Naive thymus-derived CD4-positive, alpha-beta T cell (primary cell): Measurements from ENCODE around the gene ALPK1. TPM values are rescaled to one million over a fixed set of nuclear protein-coding genes. Genes with fewer than 3 reads are reported as not detected.
"Not testable (repeated sequence)": the region's sequence is repeated elsewhere in the genome, so short reads cannot be mapped to it uniquely, and the experiment has no call there.

Experiments
- ATAC-seq: fragments of 150-1000 bp; cut with Tn5 transposase; 2 replicates; pipeline ENCODE4 v1.10.0; 2021; ENCODE audit warnings: mild to moderate bottlenecking, moderate library complexity
- CTCF ChIA-PET: fragments of 350-600 bp; sonication (Branson Sonifier 250); formaldehyde crosslinking; loops from one replicate; lab custom pipeline; 2021; ENCODE audit warnings: antibody characterized with exemption; lab: Charles Lee
- POLR2A ChIA-PET: fragments of 350-600 bp; sonication (Branson Sonifier 250); formaldehyde crosslinking; loops from one replicate; lab custom pipeline; 2021; ENCODE audit warnings: antibody characterized with exemption, inconsistent platforms; lab: Charles Lee
- DNase-seq, 9 donors: peaks; one replicate each; pipeline versions ENCODE4 v3.0.0 to v3.0.0-alpha.2; 2020 to 2022; ENCODE audit warnings: mixed read lengths in 1 of 9
- H3K27ac ChIP-seq: one replicate; pipeline ENCODE4 v1.7.0; 2013; ENCODE audit warnings: mild to moderate bottlenecking, low read depth, low read length, moderate library complexity
- H3K27me3 ChIP-seq, 2 donors: one replicate each; pipeline ENCODE4 v1.7.0; 2013; ENCODE audit warnings: low read length in 2 of 2, mild to moderate bottlenecking in 2 of 2, moderate library complexity in 2 of 2; ENCODE audit not compliant: control insufficient read depth in 2 of 2, insufficient read depth in 2 of 2
- H3K36me3 ChIP-seq, 3 experiments: 1 replicate in 2 of 3; 2 replicates in 1 of 3; pipeline ENCODE4 v1.7.0; 2013; ENCODE audit warnings: low read length in 3 of 3, mild to moderate bottlenecking in 3 of 3, moderate library complexity in 1 of 3; ENCODE audit not compliant: insufficient read depth in 3 of 3, control insufficient read depth in 2 of 3
- H3K4me1 ChIP-seq, 2 donors: one replicate each; pipeline ENCODE4 v1.7.0; 2013; ENCODE audit warnings: low read length in 2 of 2, mild to moderate bottlenecking in 2 of 2, moderate library complexity in 1 of 2; ENCODE audit not compliant: control insufficient read depth in 2 of 2, insufficient read depth in 2 of 2
- H3K4me3 ChIP-seq: 2 replicates; pipeline ENCODE4 v1.7.0; 2013; ENCODE audit warnings: mild to moderate bottlenecking, low read length
- H3K9me3 ChIP-seq, 3 experiments: 1 replicate in 2 of 3; 2 replicates in 1 of 3; pipeline ENCODE4 v1.7.0; 2013; ENCODE audit warnings: low read length in 3 of 3; ENCODE audit not compliant: control insufficient read depth in 2 of 3
- H3K27ac Mint-ChIP-seq, 9 donors: one replicate each; pipeline ENCODE4 v1.8.0; 2020 to 2022; ENCODE audit warnings: mixed read lengths in 9 of 9, mild to moderate bottlenecking in 8 of 9, moderate library complexity in 5 of 9, inconsistent platforms in 2 of 9
- H3K27me3 Mint-ChIP-seq, 5 donors: one replicate each; pipeline ENCODE4 v1.8.0; 2021 to 2022; ENCODE audit warnings: mixed read lengths in 5 of 5, mild to moderate bottlenecking in 1 of 5
- H3K36me3 Mint-ChIP-seq, 5 donors: one replicate each; pipeline ENCODE4 v1.8.0; 2020 to 2022; ENCODE audit warnings: mixed read lengths in 5 of 5, mild to moderate bottlenecking in 3 of 5, inconsistent platforms in 1 of 5
- H3K4me1 Mint-ChIP-seq, 7 donors: one replicate each; pipeline ENCODE4 v1.8.0; 2020 to 2022; ENCODE audit warnings: mixed read lengths in 7 of 7, mild to moderate bottlenecking in 3 of 7, inconsistent platforms in 1 of 7
- H3K4me3 Mint-ChIP-seq, 10 donors: one replicate each; pipeline ENCODE4 v1.8.0; 2020 to 2022; ENCODE audit warnings: mild to moderate bottlenecking in 10 of 10, mixed read lengths in 10 of 10, moderate library complexity in 6 of 10, inconsistent platforms in 2 of 10
- H3K9me3 Mint-ChIP-seq, 11 donors: one replicate each; pipeline ENCODE4 v1.8.0; 2020 to 2022; ENCODE audit warnings: mixed read lengths in 11 of 11, mild to moderate bottlenecking in 4 of 11, inconsistent platforms in 1 of 11, moderate library complexity in 1 of 11
- intact Hi-C, 2 donors: fragments of 100-400 bp; cut with micrococcal nuclease; formaldehyde crosslinking; loops; one replicate each; pipeline ENCODE4 v1.15.1; 2023
- polyA plus RNA-seq, 2 donors: library from polyadenylated mRNA; unstranded; fragments of 300-500 nt; fragmentation: Illumina TruSeq; gene quantifications; one replicate each; pipeline ENCODE4 v1.2.3, GENCODE V29; 2021
- total RNA-seq, 6 experiments: library from RNA in 5 of 6; stranded (reverse) in 5 of 6; gene quantifications; 1 replicate in 5 of 6; 2 replicates in 1 of 6; pipeline ENCODE4 v1.2.3 and lab custom pipeline; 2021 to 2026

ALPK1 gene
- total and polyA plus RNA-seq, 7 experiments from 2014 or later, result 5.0 to 35.0 (median 18.8) TPM

DNA sequence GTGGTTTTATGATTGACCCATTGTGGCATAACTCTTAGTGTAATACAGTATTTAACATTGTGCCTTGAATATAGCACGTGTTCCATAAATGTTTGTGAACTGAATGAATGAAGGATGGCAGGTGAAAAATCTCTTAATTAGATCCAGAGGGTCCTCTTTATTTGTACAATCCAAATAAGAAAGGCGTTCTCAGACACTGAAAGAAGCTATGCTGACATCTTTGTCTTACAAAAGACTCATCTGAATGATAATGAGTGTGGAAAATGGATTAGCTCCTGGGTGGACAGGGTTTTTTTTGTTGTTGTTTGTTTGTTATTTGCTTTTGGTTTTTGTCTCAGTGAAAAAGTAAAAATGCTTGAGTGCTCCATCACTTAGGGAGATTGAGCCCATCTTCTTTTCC, 156.2 kb downstream of the ALPK1 start:
- H3K4me1 Mint-ChIP-seq, result no peaks in the 10 kb centered on the region
- H3K27me3 ChIP-seq, result no peaks in the 10 kb centered on the region
- peaks cover 0 to 17% (median 5%) of the 10 kb centered on the region in 5 donors for H3K27me3 Mint-ChIP-seq
- intact Hi-C loops, result no loop called here
- no peak overlapping the region for H3K4me3 ChIP-seq
- POLR2A ChIA-PET, result no interaction called here
- DNase-seq, result no peak
- H3K36me3 Mint-ChIP-seq, result peaks cover 0 to 9% (median 4%) of the 10 kb centered on the region in 5 donors
- no peak overlapping the region for H3K27ac ChIP-seq
- H3K4me1 ChIP-seq, result no peaks in the 10 kb centered on the region
- H3K36me3 ChIP-seq, result no peaks in the 10 kb centered on the region
- H3K4me3 Mint-ChIP-seq, result no peak overlapping the region
- no peak for ATAC-seq
- CTCF ChIA-PET, result no interaction called here
- peaks cover 0 to 3% (median 0%) of the 10 kb centered on the region in 3 experiments for H3K9me3 ChIP-seq
- no peak overlapping the region for H3K27ac Mint-ChIP-seq
- H3K9me3 Mint-ChIP-seq, result peaks cover 0 to 28% (median 9%) of the 10 kb centered on the region in 11 donors

DNA sequence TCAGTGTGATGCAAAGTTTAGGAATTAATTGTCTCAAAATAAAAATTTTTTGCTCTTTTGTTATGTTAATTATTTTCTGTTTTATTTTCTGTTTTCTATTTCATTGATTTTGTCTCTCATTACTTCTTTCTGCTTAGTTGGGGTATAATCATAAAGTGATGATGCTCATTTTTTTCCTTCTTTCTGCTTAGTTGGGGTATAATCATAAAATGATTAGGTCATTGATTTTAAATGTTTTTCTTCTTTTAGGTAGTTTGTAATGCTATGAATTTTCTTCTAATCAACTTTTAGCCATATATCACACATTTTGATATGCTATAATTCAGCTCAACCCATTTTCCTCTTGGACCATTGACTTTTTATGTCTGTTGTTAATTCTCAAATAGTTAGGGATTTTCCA, 175.1 kb downstream of the ALPK1 start:
- H3K9me3 ChIP-seq, result no peaks in the 10 kb centered on the region
- Mint-ChIP-seq H3K4me3 (no peak overlapping the region), H3K36me3 (no peaks in the 10 kb centered on the region), H3K27me3 (peaks cover 8 to 15% (median 12%) of the 10 kb centered on the region in 5 donors), H3K9me3 (peaks cover 0 to 5% (median 2%) of the 10 kb centered on the region in 11 donors), H3K4me1 (no peaks in the 10 kb centered on the region), H3K27ac (no peak overlapping the region)
- H3K36me3 ChIP-seq, result no peaks in the 10 kb centered on the region
- peaks cover 0 to 4% of the 10 kb centered on the region in 2 donors for H3K27me3 ChIP-seq
- DNase-seq, result no peak
- POLR2A ChIA-PET, result no interaction called here
- no peaks in the 10 kb centered on the region for H3K4me1 ChIP-seq
- CTCF ChIA-PET, result no interaction called here
- H3K4me3 ChIP-seq, result no peak overlapping the region
- H3K27ac ChIP-seq, result no peak overlapping the region
- ATAC-seq, result no peak
- intact Hi-C loops, result no loop called here

- peaks cover 8 to 21% (median 15%) of the 10 kb centered on the region in 5 donors for H3K27me3 Mint-ChIP-seq
- H3K4me3 Mint-ChIP-seq, result no peak overlapping the region
- H3K36me3 ChIP-seq, result no peaks in the 10 kb centered on the region
- DNase-seq (no peak), ATAC-seq (no peak)
- ChIA-PET CTCF (no interaction called here), POLR2A (no interaction called here)
- H3K27ac Mint-ChIP-seq, result no peak overlapping the region
- no peaks in the 10 kb centered on the region for H3K9me3 ChIP-seq
- H3K4me1 Mint-ChIP-seq, result no peaks in the 10 kb centered on the region
- peaks cover 0 to 8% (median 2%) of the 10 kb centered on the region in 11 donors for H3K9me3 Mint-ChIP-seq
- H3K27ac ChIP-seq, result no peak overlapping the region
- H3K4me3 ChIP-seq, result no peak overlapping the region
- H3K27me3 ChIP-seq, result peaks cover 0 to 4% of the 10 kb centered on the region in 2 donors
- intact Hi-C loops, result no loop called here
- H3K36me3 Mint-ChIP-seq, result no peaks in the 10 kb centered on the region
- H3K4me1 ChIP-seq, result no peaks in the 10 kb centered on the region
These were observed 176.8 kb downstream of the ALPK1 start for GRCh38 chr4:112473985-112474384.

DNA sequence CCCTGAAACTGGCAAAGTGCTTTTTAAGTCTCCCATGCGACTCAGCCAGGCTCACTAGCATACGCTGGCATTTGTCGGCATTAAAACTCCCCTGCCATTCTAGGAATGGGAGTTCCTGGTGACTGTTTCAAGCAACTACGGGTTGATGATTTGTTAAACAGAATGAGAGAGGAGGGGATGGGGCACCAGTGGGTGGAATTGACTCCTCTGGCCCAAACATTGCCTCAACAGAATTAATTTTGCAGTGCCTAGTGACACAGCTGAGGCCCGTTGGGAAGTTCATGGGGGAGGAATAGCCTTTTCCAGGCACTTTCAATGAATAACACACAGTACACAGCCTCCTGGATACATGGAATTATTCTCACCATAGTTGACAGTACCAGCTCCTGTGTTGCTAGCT, 188.8 kb downstream of the ALPK1 start:
- Histone ChIP-seq H3K27me3 (no peaks in the 10 kb centered on the region), H3K9me3 (peaks cover 0 to 4% (median 0%) of the 10 kb centered on the region in 3 experiments), H3K36me3 (no peaks in the 10 kb centered on the region), H3K4me3 (no peak overlapping the region), H3K27ac (no peak overlapping the region), H3K4me1 (no peaks in the 10 kb centered on the region)
- Mint-ChIP-seq H3K36me3 (peaks cover 0 to 8% (median 7%) of the 10 kb centered on the region in 5 donors), H3K4me1 (no peaks in the 10 kb centered on the region), H3K27ac (no peak overlapping the region), H3K9me3 (peaks cover 9 to 41% (median 21%) of the 10 kb centered on the region in 11 donors), H3K27me3 (peaks cover 6 to 42% (median 28%) of the 10 kb centered on the region in 5 donors), H3K4me3 (no peak overlapping the region)
- intact Hi-C loops, result no loop called here
- POLR2A ChIA-PET, result no interaction called here
- ATAC-seq (no peak), DNase-seq (no peak)
- CTCF ChIA-PET, result interaction anchor here (0.6 kb wide), 1 partner anchor 65 kb away, joined by 4 read pairs; no protein-coding TSS in a partner anchor

GRCh38 chr4:112490808-112491207, 193.6 kb downstream of the ALPK1 start:
- H3K9me3 ChIP-seq, POLR2A ChIA-PET, DNase-seq, H3K4me1 ChIP-seq, intact Hi-C loops, H3K4me3 Mint-ChIP-seq, CTCF ChIA-PET, H3K27me3 ChIP-seq, H3K27ac Mint-ChIP-seq, H3K4me1 Mint-ChIP-seq, ATAC-seq, H3K27ac ChIP-seq, H3K4me3 ChIP-seq, H3K36me3 ChIP-seq: not testable (repeated sequence)
- peaks cover 0 to 13% (median 7%) of the 10 kb centered on the region in 5 donors for H3K36me3 Mint-ChIP-seq
- peaks cover 12 to 44% (median 15%) of the 10 kb centered on the region in 5 donors for H3K27me3 Mint-ChIP-seq
- peaks cover 8 to 38% (median 13%) of the 10 kb centered on the region in 11 donors for H3K9me3 Mint-ChIP-seq

Other genes with a start within 250 kb of the ALPK1 start
- gene FAM241A, start 151.9 kb upstream of the ALPK1 start, total RNA-seq, result 1 to 10 TPM; 1.2 to 2.4 (median 2.0) TPM
- 1 to 10 TPM; 2.0 to 2.3 TPM for gene FAM241A, start 151.9 kb upstream of the ALPK1 start, polyA plus RNA-seq
- gene AP1AR, start 65.6 kb upstream of the ALPK1 start, total RNA-seq, result 10 to 100 TPM in 4 of 5 experiments, 1 to 10 TPM in 1; 7.3 to 21.0 (median 17.0) TPM
- 10 to 100 TPM; 16.4 to 23.8 TPM for gene AP1AR, start 65.6 kb upstream of the ALPK1 start, polyA plus RNA-seq
- 10 to 100 TPM in 4 of 5 experiments, 1 to 10 TPM in 1; 8.7 to 38.8 (median 12.3) TPM for gene TIFA, start 11.5 kb upstream of the ALPK1 start, total RNA-seq
- 10 to 100 TPM; 11.5 to 19.9 TPM for gene TIFA, start 11.5 kb upstream of the ALPK1 start, polyA plus RNA-seq
- gene NEUROG2, start 218.8 kb downstream of the ALPK1 start, total RNA-seq, result under 1 TPM in 1 of 5 experiments, not detected in 4; 0.10 TPM
- gene NEUROG2, start 218.8 kb downstream of the ALPK1 start, polyA plus RNA-seq, result not detected